Natural killer cell (primary cell): ENCODE measurements around the gene TRIP12. TPM values are rescaled to one million over a fixed set of nuclear protein-coding genes. Genes with fewer than 3 reads are reported as not detected.
"Not testable (repeated sequence)": the region's sequence is repeated elsewhere in the genome, so short reads cannot be mapped to it uniquely, and the experiment has no call there.

Experiments
- ATAC-seq, 3 donors: fragments of 150-1000 bp in 2 of 3; fragments of 200-7000 bp in 1 of 3; cut with Tn5 transposase; 1 replicate in 1 of 3; 2 replicates in 2 of 3; pipeline ENCODE4 v1.10.0; 2021; ENCODE audit warnings: mild to moderate bottlenecking in 2 of 3, moderate library complexity in 2 of 3
- DNase-seq, 2 donors: peaks; one replicate each; pipeline versions ENCODE4 v3.0.0 to v3.0.0-alpha.2; 2013 to 2021; ENCODE audit warnings: mixed read lengths in 1 of 2
- H3K27ac ChIP-seq: one replicate; pipeline ENCODE4 v1.5.1; 2013; ENCODE audit warnings: mild to moderate bottlenecking, low read length
- H3K27me3 ChIP-seq: one replicate; pipeline ENCODE4 v1.6.1; 2013; ENCODE audit warnings: low read length; ENCODE audit not compliant: control insufficient read depth, insufficient read depth
- H3K36me3 ChIP-seq: one replicate; pipeline ENCODE4 v1.6.1; 2013; ENCODE audit warnings: low read length; ENCODE audit not compliant: control insufficient read depth, insufficient read depth
- H3K4me1 ChIP-seq: one replicate; pipeline ENCODE4 v1.6.1; 2013; ENCODE audit warnings: low read length; ENCODE audit not compliant: control insufficient read depth, insufficient read depth
- H3K4me3 ChIP-seq: one replicate; pipeline ENCODE4 v1.5.1; 2013; ENCODE audit warnings: low read length
- H3K9me3 ChIP-seq: one replicate; pipeline ENCODE4 v1.6.1; 2013; ENCODE audit warnings: low read length; ENCODE audit not compliant: control insufficient read depth, insufficient read depth
- H3K27ac Mint-ChIP-seq, 2 donors: one replicate each; pipeline ENCODE4 v1.8.0; 2022; ENCODE audit warnings: mild to moderate bottlenecking in 2 of 2, mixed read lengths in 2 of 2, moderate library complexity in 1 of 2
- H3K27me3 Mint-ChIP-seq, 2 donors: one replicate each; pipeline ENCODE4 v1.8.0; 2022; ENCODE audit warnings: low read depth in 2 of 2, mixed read lengths in 2 of 2
- H3K36me3 Mint-ChIP-seq: one replicate; pipeline ENCODE4 v1.8.0; 2022; ENCODE audit warnings: mixed read lengths
- H3K4me1 Mint-ChIP-seq, 2 donors: one replicate each; pipeline ENCODE4 v1.8.0; 2022; ENCODE audit warnings: mixed read lengths in 2 of 2
- H3K4me3 Mint-ChIP-seq: one replicate; pipeline ENCODE4 v1.8.0; 2022; ENCODE audit warnings: mild to moderate bottlenecking, moderate library complexity, mixed read lengths
- H3K9me3 Mint-ChIP-seq, 2 donors: one replicate each; pipeline ENCODE4 v1.8.0; 2022; ENCODE audit warnings: mixed read lengths in 2 of 2
- CTCF ChIP-seq: fragments of 200-600 bp; IDR thresholded peaks from one replicate; pipeline ENCODE4 v1.8.0; 2022; ENCODE audit warnings: antibody characterized with exemption
- WGBS: methylation state at CpG from one replicate; pipeline ENCODE4 v1.1.7; 2013; ENCODE audit warnings: missing lambda C conversion rate; ENCODE audit not compliant: insufficient coverage; 5-methylcytosine and 5-hydroxymethylcytosine counted together
- intact Hi-C: fragments of 100-400 bp; cut with micrococcal nuclease; formaldehyde crosslinking; loops from one replicate; pipeline ENCODE4 v1.14.2; 2022
- total RNA-seq, 4 donors: library from RNA; stranded (reverse); fragments of 120-200 nt in 1 of 4; gene quantifications; one replicate each; pipeline versions ENCODE4 v1.2.3 to v1.2.4, GENCODE V29; 2013 to 2022

TRIP12 gene
- total RNA-seq, 3 donors from 2014 or later (not counting 1 experiment from before 2014, with no cell fraction given), result 295 to 351 (median 325) TPM

GRCh38 chr2:229855116-229855515 is 66.7 kb downstream of the TRIP12 start:
- no peak overlapping the region for H3K27ac ChIP-seq
- peaks cover 25% of the 10 kb centered on the region for H3K36me3 ChIP-seq

DNA sequence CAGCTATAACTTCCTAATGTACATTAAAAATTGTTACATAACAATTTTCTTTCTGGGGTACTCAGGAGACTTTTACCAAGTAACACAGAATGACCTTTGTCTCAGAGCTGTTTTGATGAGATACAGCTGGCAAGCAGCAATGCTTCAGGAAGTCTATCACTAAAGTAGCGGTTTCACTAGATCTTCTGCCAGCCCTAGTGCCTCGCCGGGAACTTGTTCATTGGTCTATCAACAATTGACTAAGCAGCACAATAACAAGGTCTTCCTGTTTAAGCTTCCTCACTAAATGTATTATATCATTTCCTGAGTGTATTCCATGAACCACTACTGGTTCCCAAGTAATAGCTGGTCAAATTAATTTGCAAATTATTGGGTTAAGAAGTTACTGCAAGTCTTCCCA is 69.2 kb downstream of the TRIP12 start:
- Mint-ChIP-seq H3K9me3 (no peaks in the 10 kb centered on the region), H3K27ac (peak overlapping the region; percentile 73 to 77), H3K4me1 (peaks cover 62% of the 10 kb centered on the region in 2 donors), H3K4me3 (no peak overlapping the region), H3K36me3 (no peaks in the 10 kb centered on the region), H3K27me3 (no peaks in the 10 kb centered on the region)
- Histone ChIP-seq H3K27ac (no peak overlapping the region), H3K27me3 (no peaks in the 10 kb centered on the region), H3K36me3 (peaks cover 12% of the 10 kb centered on the region), H3K9me3 (no peaks in the 10 kb centered on the region), H3K4me1 (no peaks in the 10 kb centered on the region), H3K4me3 (no peak overlapping the region)
- TF ChIP-seq CTCF, result no peak
- DNase-seq, result peak in 1 of 2 donors; percentile 75
- WGBS, result 14% methylated on average over 3 of the region's 3 CpGs
- ATAC-seq, result peak; percentile 93 to 97 (median 96)
- intact Hi-C loops, result no loop called here

More at GRCh38 chr2:229855116-229855515, 66.7 kb downstream of the TRIP12 start:
- H3K4me1 ChIP-seq, result no peaks in the 10 kb centered on the region
- 96% methylated on average over 4 of the region's 5 CpGs for WGBS
- TF ChIP-seq CTCF, result no peak
- H3K27me3 Mint-ChIP-seq, result no peaks in the 10 kb centered on the region
- no peaks in the 10 kb centered on the region for H3K9me3 ChIP-seq
- no peak for ATAC-seq
- no peaks in the 10 kb centered on the region for H3K9me3 Mint-ChIP-seq
- intact Hi-C loops, result no loop called here
- peaks cover 45 to 57% of the 10 kb centered on the region in 2 donors for H3K4me1 Mint-ChIP-seq
- H3K36me3 Mint-ChIP-seq, result peaks cover 11% of the 10 kb centered on the region
- no peak overlapping the region for H3K4me3 Mint-ChIP-seq
- DNase-seq, result no peak
- H3K27ac Mint-ChIP-seq, result peak overlapping the region; percentile 59 to 77
- H3K27me3 ChIP-seq, result no peaks in the 10 kb centered on the region
- H3K4me3 ChIP-seq, result no peak overlapping the region

GRCh38 chr2:229851870-229852269 is 69.9 kb downstream of the TRIP12 start:
- H3K36me3 Mint-ChIP-seq, result no peaks in the 10 kb centered on the region
- peak overlapping the region; percentile 73 to 77 for H3K27ac Mint-ChIP-seq
- WGBS, result 93% methylated on average over 4 of the region's 5 CpGs
- H3K4me3 Mint-ChIP-seq, result peak overlapping the region; percentile 55
- DNase-seq (no peak), ATAC-seq (no peak)
- no peak overlapping the region for H3K4me3 ChIP-seq
- intact Hi-C loops, result no loop called here
- no peak for TF ChIP-seq CTCF
- H3K9me3 Mint-ChIP-seq, result no peaks in the 10 kb centered on the region
- H3K27me3 ChIP-seq, result no peaks in the 10 kb centered on the region
- H3K27me3 Mint-ChIP-seq, result no peaks in the 10 kb centered on the region
- no peaks in the 10 kb centered on the region for H3K9me3 ChIP-seq
- H3K36me3 ChIP-seq, result peaks cover 12% of the 10 kb centered on the region
- no peaks in the 10 kb centered on the region for H3K4me1 ChIP-seq
- H3K27ac ChIP-seq, result no peak overlapping the region
- H3K4me1 Mint-ChIP-seq, result peaks cover 65% of the 10 kb centered on the region in 2 donors

DNA sequence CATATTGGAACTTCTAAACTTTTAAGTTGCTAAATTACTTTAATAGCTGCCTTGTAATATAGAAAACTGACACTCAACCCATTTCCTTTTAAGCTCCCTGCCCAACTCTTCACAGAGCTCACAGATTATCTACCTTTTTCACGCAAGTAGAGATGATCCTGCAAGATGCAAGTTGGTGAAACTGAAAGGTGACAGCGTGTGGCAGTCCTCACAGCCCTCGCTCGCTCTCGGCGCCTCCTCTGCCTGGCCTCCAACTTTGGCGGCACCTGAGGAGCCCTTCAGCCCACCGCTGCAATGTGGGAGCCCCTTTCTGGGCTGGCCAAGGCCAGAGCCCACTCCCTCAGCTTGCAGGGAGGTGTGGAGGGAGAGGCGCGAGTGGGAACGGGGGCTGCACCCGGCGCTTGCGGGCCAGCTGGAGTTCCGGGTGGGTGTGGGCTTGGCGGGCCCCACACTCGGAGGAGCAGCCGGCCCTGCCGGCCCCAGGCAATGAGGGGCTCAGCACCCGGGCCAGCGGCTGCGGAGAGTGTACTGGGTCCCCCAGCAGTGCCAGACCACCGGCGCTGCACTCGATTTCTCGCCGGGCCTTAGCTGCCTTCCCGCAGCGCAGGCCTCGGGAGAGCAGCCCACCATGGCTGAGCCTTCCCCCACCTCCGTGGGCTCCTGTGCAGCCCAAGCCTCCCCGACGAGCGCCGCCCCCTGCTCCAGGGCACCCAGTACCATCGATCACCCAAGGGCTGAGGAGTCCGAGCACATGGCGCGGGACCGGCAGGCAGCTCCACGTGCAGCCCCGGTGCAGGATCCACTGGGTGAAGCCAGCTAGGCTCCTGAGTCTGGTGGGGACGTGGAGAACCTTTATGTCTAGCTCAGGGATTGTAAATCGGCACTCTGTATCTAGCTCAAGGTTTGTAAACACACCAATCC is 71.2 kb downstream of the TRIP12 start:
- H3K4me3 Mint-ChIP-seq, H3K27ac ChIP-seq, H3K27me3 Mint-ChIP-seq, intact Hi-C loops, ATAC-seq, H3K9me3 ChIP-seq, H3K9me3 Mint-ChIP-seq, H3K4me1 ChIP-seq, H3K36me3 ChIP-seq, H3K27me3 ChIP-seq, H3K4me3 ChIP-seq, H3K27ac Mint-ChIP-seq, H3K36me3 Mint-ChIP-seq: not testable (repeated sequence)
- H3K4me1 Mint-ChIP-seq, result peaks cover 57 to 62% of the 10 kb centered on the region in 2 donors
- DNase-seq, result peak in 1 of 2 donors; percentile 43
- WGBS, result 92% methylated on average over 44 of the region's 44 CpGs
